Measurements from ENCODE around the gene TINAGL1. TPM values are rescaled to one million over a fixed set of nuclear protein-coding genes. Genes with fewer than 3 reads are reported as not detected.

Gene TINAGL1
- total RNA-seq, 1 experiment from 2014 or later = 2.5 TPM

DNA sequence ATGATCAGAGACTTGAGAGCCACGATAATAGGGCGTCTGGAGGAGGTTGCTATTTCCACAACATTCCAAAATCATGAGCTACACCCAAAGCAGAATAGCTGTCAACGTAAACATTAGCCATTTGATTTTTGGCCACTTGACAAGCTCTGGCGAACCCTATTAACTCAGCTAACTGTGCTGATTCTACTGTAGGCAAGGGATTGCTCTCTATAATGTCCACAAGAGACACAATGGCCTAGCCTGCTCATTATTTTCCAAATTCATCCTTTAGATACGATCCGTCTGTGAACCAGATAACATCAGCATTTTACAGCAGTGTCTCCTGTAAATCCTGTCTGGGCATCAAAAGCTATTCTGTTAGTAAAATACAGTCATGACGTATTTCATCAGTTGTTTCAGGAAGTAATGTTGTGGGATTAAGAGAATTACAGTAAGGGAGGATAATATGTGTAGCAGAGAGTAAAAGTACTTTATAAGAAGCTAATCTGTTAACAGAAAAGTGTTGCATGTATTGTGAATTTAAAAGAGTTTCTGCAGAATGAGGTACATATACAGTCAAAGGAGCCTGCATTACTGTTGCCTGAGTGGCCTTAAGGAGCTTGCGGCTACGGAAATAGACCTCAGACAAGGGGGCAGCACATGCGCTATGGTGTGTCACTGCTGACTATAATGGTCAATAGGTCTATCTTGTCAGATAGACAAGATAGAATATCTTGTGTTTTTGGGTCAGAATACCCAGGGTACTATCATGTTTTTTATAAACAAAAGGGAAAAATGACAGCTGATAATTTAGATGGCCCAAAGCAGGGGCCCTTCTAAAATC is 44.9 kb upstream of the TINAGL1 start:
- H3K18ac ChIP-seq (ENCODE audit: insufficient read length, low read depth, low read length) = no peak overlapping the region
- H2BK20ac ChIP-seq (ENCODE audit: low read depth, low read length, poor library complexity, severe bottlenecking) = no peak overlapping the region
- TF ChIP-seq, protein P1, sequence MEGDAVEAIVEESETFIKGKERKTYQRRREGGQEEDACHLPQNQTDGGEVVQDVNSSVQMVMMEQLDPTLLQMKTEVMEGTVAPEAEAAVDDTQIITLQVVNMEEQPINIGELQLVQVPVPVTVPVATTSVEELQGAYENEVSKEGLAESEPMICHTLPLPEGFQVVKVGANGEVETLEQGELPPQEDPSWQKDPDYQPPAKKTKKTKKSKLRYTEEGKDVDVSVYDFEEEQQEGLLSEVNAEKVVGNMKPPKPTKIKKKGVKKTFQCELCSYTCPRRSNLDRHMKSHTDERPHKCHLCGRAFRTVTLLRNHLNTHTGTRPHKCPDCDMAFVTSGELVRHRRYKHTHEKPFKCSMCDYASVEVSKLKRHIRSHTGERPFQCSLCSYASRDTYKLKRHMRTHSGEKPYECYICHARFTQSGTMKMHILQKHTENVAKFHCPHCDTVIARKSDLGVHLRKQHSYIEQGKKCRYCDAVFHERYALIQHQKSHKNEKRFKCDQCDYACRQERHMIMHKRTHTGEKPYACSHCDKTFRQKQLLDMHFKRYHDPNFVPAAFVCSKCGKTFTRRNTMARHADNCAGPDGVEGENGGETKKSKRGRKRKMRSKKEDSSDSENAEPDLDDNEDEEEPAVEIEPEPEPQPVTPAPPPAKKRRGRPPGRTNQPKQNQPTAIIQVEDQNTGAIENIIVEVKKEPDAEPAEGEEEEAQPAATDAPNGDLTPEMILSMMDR (conservative IDR thresholded peaks at IDR 0.05) = no peak
- H3K79me1 ChIP-seq (ENCODE audit: insufficient read depth, low read depth, low read length, poor library complexity, severe bottlenecking) = no peaks in the 10 kb centered on the region
- no peak overlapping the region for H3T11ph ChIP-seq (ENCODE audit: low read length)
- no peaks in the 10 kb centered on the region for H3K27me3 Mint-ChIP-seq (ENCODE audit: low read depth)
- no peak overlapping the region for H3K14ac ChIP-seq (ENCODE audit: insufficient read depth, low read length)
- no peak overlapping the region for H2BK15ac ChIP-seq (ENCODE audit: low read depth, low read length)
- no peak overlapping the region for H2AFZ ChIP-seq (ENCODE audit: low read length)
- no peak overlapping the region for H3K27ac Mint-ChIP-seq
- H3K9ac ChIP-seq (ENCODE audit: extremely low read depth, insufficient read length, low read length) = no peak overlapping the region
- no peak overlapping the region for H3K4ac ChIP-seq (ENCODE audit: low read depth, low read length)
- no CpG with 5 or more reads among the region's 10 CpGs for WGBS (ENCODE audit: extremely low coverage, insufficient read length, low lambda C conversion rate)
- H3K36me3 Mint-ChIP-seq (ENCODE audit: insufficient read depth in 1 of 3, low read depth in 3 of 3) = no peaks in the 10 kb centered on the region
- H4K20me1 ChIP-seq (ENCODE audit: control insufficient read depth, insufficient read depth, insufficient read length) = no peaks in the 10 kb centered on the region
- H3K23ac ChIP-seq (ENCODE audit: insufficient read length, low read depth, low read length) = no peak overlapping the region
- H3K4me1 ChIP-seq (ENCODE audit: insufficient read depth, low read length) = no peaks in the 10 kb centered on the region
- H2BK12ac ChIP-seq (ENCODE audit: insufficient read length, low read depth, low read length) = no peak overlapping the region
- no peak for DNase-seq
- no peaks in the 10 kb centered on the region for H3K9me3 Mint-ChIP-seq
- H3K56ac ChIP-seq (ENCODE audit: insufficient read length, low read depth, low read length) = no peak overlapping the region
- no peak overlapping the region for H4K8ac ChIP-seq (replicated peaks; ENCODE audit: insufficient read length, low read depth, low read length)
- no peak overlapping the region for H2BK120ac ChIP-seq (ENCODE audit: low read depth, low read length, poor library complexity, severe bottlenecking)
- H3K4me1 Mint-ChIP-seq = peaks cover 4% of the 10 kb centered on the region in 2 experiments; a peak in 3 of 4 replicates
- no peak overlapping the region for H3K27ac ChIP-seq (ENCODE audit: insufficient read length, low read depth, low read length)
- H3K4me3 Mint-ChIP-seq = no peak overlapping the region
- no peak overlapping the region for H2AK5ac ChIP-seq (ENCODE audit: insufficient read length, low read length)
- H3K9me3 ChIP-seq (ENCODE audit: control insufficient read depth, low read depth, low read length) = no peaks in the 10 kb centered on the region
- H4K5ac ChIP-seq (ENCODE audit: insufficient read length, low read depth, low read length) = no peak overlapping the region
- no peaks in the 10 kb centered on the region for H3K23me2 ChIP-seq (ENCODE audit: insufficient read length, low read depth, low read length, poor library complexity, severe bottlenecking)
- H3K4me2 ChIP-seq (ENCODE audit: insufficient read depth, insufficient read length, low read length) = no peak overlapping the region
- no peak overlapping the region for H4K91ac ChIP-seq (ENCODE audit: insufficient read length, low read depth, low read length)
- H3K27me3 ChIP-seq (ENCODE audit: insufficient read depth, low read length) = no peaks in the 10 kb centered on the region
- no peak overlapping the region for H2BK5ac ChIP-seq (ENCODE audit: insufficient read length, low read length)
- no peaks in the 10 kb centered on the region for H3K79me2 ChIP-seq (ENCODE audit: insufficient read depth, low read length)

All from H9 (cell line).